GM19328 (cell line): ENCODE measurements around the gene FBXO8.

Source experiments
- ATAC-seq: cut with Tn5 transposase; IDR thresholded peaks from one replicate; pipeline ENCODE4 v1.9.1; 2021; ENCODE audit warnings: mild to moderate bottlenecking, moderate library complexity; ENCODE audit not compliant: unreplicated experiment

Gene FBXO8

DNA sequence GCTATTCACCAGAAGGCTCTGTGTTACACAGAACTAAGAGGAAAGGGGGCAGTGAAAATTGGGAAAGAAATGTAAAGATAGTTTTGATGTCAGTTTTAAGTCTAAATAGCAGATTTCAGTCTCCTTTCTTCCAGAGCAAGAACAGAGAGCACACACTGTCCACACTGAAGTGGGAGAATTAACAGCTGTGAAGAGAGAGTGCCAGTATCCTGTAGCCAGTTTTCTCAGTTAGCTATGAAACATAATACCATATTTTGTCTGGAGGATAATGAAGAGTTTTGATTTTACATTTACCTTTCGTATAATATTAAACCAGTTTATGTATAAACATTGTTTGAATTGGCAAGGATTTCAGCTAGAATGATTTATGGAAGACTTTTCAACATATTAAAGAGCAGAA is 35.1 kb downstream of the FBXO8 start:
- no peak for ATAC-seq

DNA sequence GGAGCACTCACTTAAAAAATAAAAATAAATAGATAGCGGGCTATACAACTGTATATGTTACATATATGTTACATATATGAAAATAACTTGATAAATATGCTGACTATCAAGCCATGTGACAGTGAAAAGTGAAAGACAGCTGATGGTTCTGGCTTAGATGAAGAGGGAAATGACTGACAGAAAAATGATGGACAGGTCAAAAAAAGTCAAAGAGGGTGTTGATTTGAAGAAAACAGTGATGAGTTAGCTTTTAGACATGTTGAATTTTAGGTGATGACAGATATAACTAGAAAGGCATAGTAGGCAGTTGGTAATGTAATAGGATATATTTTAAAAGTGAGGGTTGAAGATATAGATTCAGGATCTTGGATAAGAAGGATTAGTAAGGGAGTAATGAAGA is 37.8 kb downstream of the FBXO8 start:
- ATAC-seq, result no peak

DNA sequence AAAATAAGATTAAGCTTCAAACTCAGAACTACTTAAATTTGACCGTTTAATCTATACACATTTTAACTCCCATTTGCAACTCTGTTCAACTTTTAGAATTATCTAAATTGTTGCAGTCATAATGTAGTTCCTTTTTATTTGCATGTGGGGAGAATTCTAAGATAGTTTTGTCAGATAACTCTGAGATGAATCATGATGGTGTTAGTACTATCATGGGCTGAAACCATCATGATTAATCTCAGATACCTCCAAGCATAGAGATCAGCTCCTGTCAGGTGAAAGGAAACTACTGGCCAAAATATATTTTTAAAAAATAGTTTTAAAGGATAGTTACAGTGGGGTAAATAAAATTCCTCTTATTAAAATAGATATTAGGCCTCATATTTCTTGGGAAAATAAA is 39.0 kb downstream of the FBXO8 start:
- no peak for ATAC-seq

- no peak for ATAC-seq
Observed at GRCh38 chr4:174241162-174241561, 42.3 kb downstream of the FBXO8 start.

- no peak for ATAC-seq
Observed at GRCh38 chr4:174236359-174236758, 47.1 kb downstream of the FBXO8 start.

GRCh38 chr4:174230680-174231079 is 52.8 kb downstream of the FBXO8 start:
- ATAC-seq, result no peak

GRCh38 chr4:174230148-174230547 is 53.3 kb downstream of the FBXO8 start:
- no peak for ATAC-seq

DNA sequence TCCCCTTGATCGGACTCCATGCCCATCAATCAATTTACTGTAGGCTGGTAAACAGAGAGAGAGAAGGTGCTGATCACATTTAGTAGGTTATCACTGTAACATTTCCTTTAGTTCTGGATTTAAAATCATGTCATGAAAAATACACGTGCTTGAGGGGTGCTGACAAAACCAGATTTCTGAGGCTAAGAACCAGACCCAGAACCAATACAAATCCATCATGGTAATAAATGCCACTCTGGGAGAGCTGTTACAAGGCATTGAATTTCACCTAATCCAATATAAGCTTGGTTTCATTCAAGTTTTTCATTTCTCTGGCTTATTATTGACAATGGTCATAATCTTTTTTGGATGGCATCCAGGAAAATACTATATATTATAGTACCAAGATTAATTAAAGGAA is 54.5 kb downstream of the FBXO8 start:
- no peak for ATAC-seq

DNA sequence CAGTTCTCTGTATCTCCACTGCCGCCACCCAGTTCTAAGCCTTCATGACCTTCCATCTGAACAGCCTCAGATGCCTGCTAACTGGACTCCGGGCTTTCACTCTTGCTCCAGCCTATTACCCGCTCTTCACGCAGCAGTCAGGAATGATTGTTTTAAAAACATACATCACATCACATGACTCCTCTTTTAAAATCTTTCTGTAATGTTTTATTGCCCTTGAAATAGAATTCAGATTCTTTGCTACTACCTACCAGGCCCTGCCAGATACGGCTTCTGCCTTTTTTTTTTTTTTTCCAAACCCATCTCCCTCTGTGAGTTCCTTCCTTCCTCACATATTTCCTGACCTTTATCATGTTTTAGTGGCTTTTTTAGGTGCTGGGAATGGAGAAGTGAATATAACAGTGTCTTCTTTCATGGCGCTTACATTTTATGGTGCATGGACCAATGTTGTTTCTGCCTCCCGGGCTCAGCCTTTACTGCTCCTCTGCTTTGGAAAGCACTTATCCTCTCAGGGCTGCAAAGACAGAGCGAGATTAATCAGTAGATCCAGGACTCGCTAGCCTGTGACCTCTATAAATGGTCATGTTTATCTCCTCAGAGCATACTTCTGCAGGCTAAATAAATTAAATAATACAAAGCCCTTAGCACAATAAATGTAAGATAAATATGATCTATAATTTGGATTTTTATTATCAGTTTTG is 58.0 kb downstream of the FBXO8 start:
- no peak for ATAC-seq

GRCh38 chr4:174224550-174224949 is 58.9 kb downstream of the FBXO8 start:
- no peak for ATAC-seq

DNA sequence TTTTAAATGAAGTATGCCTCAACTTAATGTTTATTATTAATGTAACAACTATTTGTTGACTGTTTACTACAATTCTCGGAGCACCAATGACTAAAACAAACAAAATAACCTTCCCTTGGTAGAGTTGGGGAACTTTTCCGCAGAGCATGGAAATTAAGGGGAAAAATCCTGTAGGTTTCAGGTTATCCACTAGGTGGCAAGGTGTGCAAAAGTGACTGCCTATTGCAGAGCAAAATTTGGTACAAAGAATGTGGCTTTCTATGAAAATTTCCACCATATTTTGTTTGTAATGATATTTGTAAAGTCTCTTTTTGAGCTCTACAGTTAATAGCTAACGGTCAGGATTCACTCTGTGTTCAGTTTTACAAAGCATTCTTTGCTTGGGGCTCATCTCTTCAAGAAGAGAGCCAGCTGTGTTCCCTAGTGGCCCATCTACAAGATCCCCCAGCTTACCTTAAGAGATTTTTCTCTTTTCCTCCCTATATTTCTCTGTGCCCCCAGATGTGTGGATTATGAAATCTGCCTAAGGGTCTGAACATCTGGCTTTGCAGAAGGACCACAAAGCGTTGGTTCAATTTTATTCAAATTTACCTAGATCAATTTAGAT is 61.1 kb downstream of the FBXO8 start:
- ATAC-seq, result peak; percentile 74

- ATAC-seq, result no peak
Observed at GRCh38 chr4:174218127-174218790, 65.2 kb downstream of the FBXO8 start.

GRCh38 chr4:174217273-174218126 is 66.0 kb downstream of the FBXO8 start:
- ATAC-seq, result no peak

DNA sequence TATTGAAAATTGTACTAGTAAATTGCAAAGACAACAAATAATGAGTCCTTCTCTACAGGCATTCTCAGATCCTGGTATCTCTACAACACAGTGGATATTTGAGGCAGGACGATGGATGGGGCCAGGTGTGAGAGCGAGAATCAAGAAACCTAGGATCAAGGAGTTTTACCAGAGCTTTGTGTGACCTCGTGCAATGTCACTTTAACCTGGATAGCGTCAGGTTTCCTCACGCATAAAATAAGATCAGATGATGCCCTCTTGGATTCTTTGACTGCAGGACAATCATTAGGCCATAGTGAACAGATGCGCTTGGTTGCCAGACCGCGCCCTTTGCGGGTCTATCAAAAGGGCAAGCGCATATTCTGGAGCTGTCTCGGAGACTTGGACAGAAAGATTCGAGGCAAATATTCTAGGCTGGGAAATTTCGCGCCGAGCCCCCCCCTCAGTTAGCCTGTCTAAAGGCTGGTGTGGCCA is 66.6 kb downstream of the FBXO8 start:
- ATAC-seq, result no peak

DNA sequence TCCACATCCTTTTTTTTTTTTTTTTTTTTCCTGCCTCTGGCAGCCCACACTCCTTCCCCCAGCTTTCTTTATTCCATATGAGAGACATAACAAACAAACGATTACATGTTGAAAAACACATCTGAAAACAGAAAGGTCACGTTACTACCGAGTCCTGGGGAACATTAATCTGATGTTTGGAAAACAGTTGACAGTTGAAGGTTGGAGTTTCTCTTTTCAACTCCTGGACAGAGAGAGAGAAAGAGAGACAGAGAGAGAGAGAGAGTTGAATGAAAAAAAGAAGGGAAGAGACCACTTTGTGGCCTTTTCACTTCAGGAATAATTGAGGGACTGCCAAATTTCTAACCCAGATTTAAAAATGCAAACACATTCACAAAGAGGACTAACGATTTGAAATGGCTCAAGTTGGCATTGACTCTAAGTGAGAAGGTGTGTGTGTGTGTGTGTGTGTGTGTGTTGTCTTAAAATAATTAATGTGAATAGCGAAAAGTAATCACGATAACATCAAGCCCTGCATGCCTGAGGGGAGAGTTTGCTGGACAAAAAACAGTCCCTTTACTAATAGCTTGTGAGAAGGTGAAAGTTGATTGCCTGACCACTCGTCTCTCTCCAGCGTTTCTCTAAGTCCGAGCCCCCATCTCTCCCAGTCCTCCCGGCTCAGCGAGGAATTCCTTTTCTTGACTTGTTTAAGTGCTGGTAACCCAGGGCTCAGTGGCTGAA is 67.3 kb downstream of the FBXO8 start:
- ATAC-seq, result no peak

GRCh38 chr4:174215057-174215456 is 68.4 kb downstream of the FBXO8 start:
- no peak for ATAC-seq

GRCh38 chr4:174214101-174214878 is 69.2 kb downstream of the FBXO8 start:
- ATAC-seq, result no peak

- no peak for ATAC-seq
Observed at GRCh38 chr4:174213731-174214100, 69.8 kb downstream of the FBXO8 start.

- ATAC-seq, result no peak
Observed at GRCh38 chr4:174212061-174212460, 71.4 kb downstream of the FBXO8 start.

DNA sequence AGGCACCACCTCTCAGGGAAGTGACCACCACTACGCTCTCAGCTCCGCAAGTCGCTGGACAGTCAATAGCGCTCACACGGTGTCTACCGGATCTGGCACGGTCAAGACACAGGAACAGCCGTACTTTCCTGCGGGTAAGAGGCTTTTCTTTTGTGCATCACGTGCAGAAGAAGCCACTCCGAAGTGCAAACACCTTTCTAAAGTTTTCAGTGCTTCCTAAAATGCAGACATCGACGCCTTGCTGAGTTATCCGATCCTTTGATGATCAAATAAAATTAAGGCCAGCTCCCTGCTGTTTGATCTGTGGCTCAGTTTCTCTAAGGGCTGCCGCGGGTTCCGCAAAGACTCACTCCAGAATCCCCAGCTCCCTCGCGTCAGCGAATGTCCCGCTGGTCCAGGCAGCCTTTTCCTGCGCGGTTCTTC is 71.8 kb downstream of the FBXO8 start:
- no peak for ATAC-seq
